Activated T-helper 1 cell treated with Interleukin-2 at 50 U/mL for 16 hours (primary cell): ENCODE data around the gene EIF3L.
A peak's percentile ranks its signal among the peaks of the same experiment; 100 is the strongest.
"Not testable (repeated sequence)": the region's sequence is repeated elsewhere in the genome, so short reads cannot be mapped to it uniquely, and the experiment has no call there.

ENCODE experiments used
- DNase-seq: peaks from one replicate; pipeline ENCODE4 v3.0.0-alpha.2; 2020; ENCODE audit warnings: low read depth

The EIF3L gene

GRCh38 chr22:37849089-37849751 is at the start of gene EIF3L:
Gene EIF3L, plus strand, starts transcription at chr22:37849419. Its CDS starts 31 bp downstream, at chr22:37849450.
- DNase-seq, result peak; percentile 85

- not testable (repeated sequence) for DNase-seq
Measured at GRCh38 chr22:37799979-37800378, 49.2 kb upstream of the EIF3L start.

- no peak for DNase-seq
Measured at GRCh38 chr22:37801946-37802309, 47.3 kb upstream of the EIF3L start.

- DNase-seq, result no peak
Measured at GRCh38 chr22:37802310-37803194, 46.7 kb upstream of the EIF3L start.

GRCh38 chr22:37803195-37803638 is 46.0 kb upstream of the EIF3L start:
- DNase-seq, result no peak

- DNase-seq, result no peak
Measured at GRCh38 chr22:37803639-37804351, 45.4 kb upstream of the EIF3L start.

GRCh38 chr22:37804352-37804880 is 44.8 kb upstream of the EIF3L start:
- no peak for DNase-seq

GRCh38 chr22:37804881-37805809 is 44.1 kb upstream of the EIF3L start:
- peak; percentile 41 for DNase-seq

GRCh38 chr22:37805810-37806277 is 43.4 kb upstream of the EIF3L start:
- no peak for DNase-seq

- DNase-seq, result no peak
Measured at GRCh38 chr22:37806409-37807333, 42.5 kb upstream of the EIF3L start.

- DNase-seq, result peak; percentile 67
Measured at GRCh38 chr22:37807410-37808293, 41.6 kb upstream of the EIF3L start, which contains the start of gene GCAT. Gene GCAT, plus strand, starts transcription at chr22:37807934. Its CDS starts 34 bp downstream, at chr22:37807968.

GRCh38 chr22:37808294-37808657 is 40.9 kb upstream of the EIF3L start:
- DNase-seq, result no peak

- no peak for DNase-seq
Measured at GRCh38 chr22:37809672-37810333, 39.4 kb upstream of the EIF3L start.

GRCh38 chr22:37811867-37812266 is 37.4 kb upstream of the EIF3L start:
- no peak for DNase-seq

- no peak for DNase-seq
Measured at GRCh38 chr22:37812869-37813678, 36.1 kb upstream of the EIF3L start.

GRCh38 chr22:37815593-37815992 is 33.6 kb upstream of the EIF3L start:
- no peak for DNase-seq

GRCh38 chr22:37816543-37817180 is 32.6 kb upstream of the EIF3L start:
- DNase-seq, result no peak
